Lung (tissue), 12 donors: ENCODE results near the gene SURF4. TPM values are rescaled to one million over a fixed set of nuclear protein-coding genes. Genes with fewer than 3 reads are reported as not detected.

Experiments used
- ATAC-seq: fragments of 200-7000 bp; cut with Tn5 transposase; one replicate; pipeline ENCODE4 v1.9.1; 2020; ENCODE audit warnings: moderate number of reproducible peaks; ENCODE audit not compliant: insufficient read depth, low FRiP score
- DNase-seq, 3 donors: peaks; one replicate each; pipeline ENCODE4 v3.0.0-alpha.2; 2013 to 2017
- H3K27ac ChIP-seq, 2 donors: one replicate each; pipeline ENCODE4 v1.5.1; 2013; ENCODE audit warnings: mild to moderate bottlenecking in 2 of 2, moderate library complexity in 2 of 2, control low read depth in 1 of 2, inconsistent platforms in 1 of 2, low read depth in 1 of 2, low read length in 1 of 2
- H3K27me3 ChIP-seq, 3 donors: one replicate each; pipeline ENCODE4 v1.5.1; 2013; ENCODE audit warnings: low read length in 2 of 3; ENCODE audit not compliant: control insufficient read depth in 3 of 3, insufficient read depth in 3 of 3
- H3K36me3 ChIP-seq, 4 donors: one replicate each; pipeline ENCODE4 v1.5.1; 2013; ENCODE audit warnings: low read length in 4 of 4, mild to moderate bottlenecking in 1 of 4, moderate library complexity in 1 of 4; ENCODE audit not compliant: control insufficient read depth in 4 of 4, insufficient read depth in 4 of 4
- H3K4me1 ChIP-seq, 5 donors: one replicate each; pipeline ENCODE4 v1.5.1; 2013; ENCODE audit warnings: low read length in 5 of 5, mild to moderate bottlenecking in 2 of 5, moderate library complexity in 1 of 5; ENCODE audit not compliant: control insufficient read depth in 5 of 5, insufficient read depth in 5 of 5
- H3K4me3 ChIP-seq: one replicate; pipeline ENCODE4 v1.5.1; 2013; ENCODE audit warnings: mild to moderate bottlenecking, control low read depth, moderate library complexity
- H3K9ac ChIP-seq, 2 donors: one replicate each; pipeline ENCODE4 v1.5.1; 2013; ENCODE audit warnings: low read length in 2 of 2, control low read depth in 1 of 2; ENCODE audit not compliant: insufficient read depth in 1 of 2
- H3K9me3 ChIP-seq, 4 donors: one replicate each; pipeline ENCODE4 v1.5.1; 2013; ENCODE audit warnings: low read length in 3 of 4, mild to moderate bottlenecking in 1 of 4, moderate library complexity in 1 of 4; ENCODE audit not compliant: control insufficient read depth in 4 of 4, insufficient read depth in 3 of 4
- WGBS, 2 donors: extraction: QIAGEN DNeasy Blood & Tissue Kit; methylation state at CpG; one replicate each; pipeline ENCODE4 v1.1.7; 2013; 5-methylcytosine and 5-hydroxymethylcytosine counted together
- polyA plus RNA-seq, 2 donors: library from polyadenylated mRNA; stranded (reverse); fragments of 200-250 nt; gene quantifications; one replicate each; pipeline ENCODE4 v1.2.1, GENCODE V29; 2013
- total RNA-seq, 2 donors: library from RNA; depleted of rRNA in 1 of 2; stranded (reverse); fragments of >200 nt in 1 of 2; gene quantifications; one replicate each; pipeline ENCODE4 v1.2.1, GENCODE V29; 2014 to 2021
- TF ChIP-seq, protein P1 (sequence below): IDR thresholded peaks from 2 replicates; pipeline ENCODE4 v1.5.1; 2012; ENCODE audit warnings: mild to moderate bottlenecking; ENCODE audit errors: control extremely low read depth, extremely low read depth
- donor health status: control.
- donor health status: control.
- donor health status: Bipolar disorder and iron deficiency.
- donor health status: healthy.
- donor health status: DM: yes; HTN: yes; CAD: no.

SURF4 gene
- total and polyA plus RNA-seq, 4 donors: 87.4 to 222 (median 174) TPM

DNA sequence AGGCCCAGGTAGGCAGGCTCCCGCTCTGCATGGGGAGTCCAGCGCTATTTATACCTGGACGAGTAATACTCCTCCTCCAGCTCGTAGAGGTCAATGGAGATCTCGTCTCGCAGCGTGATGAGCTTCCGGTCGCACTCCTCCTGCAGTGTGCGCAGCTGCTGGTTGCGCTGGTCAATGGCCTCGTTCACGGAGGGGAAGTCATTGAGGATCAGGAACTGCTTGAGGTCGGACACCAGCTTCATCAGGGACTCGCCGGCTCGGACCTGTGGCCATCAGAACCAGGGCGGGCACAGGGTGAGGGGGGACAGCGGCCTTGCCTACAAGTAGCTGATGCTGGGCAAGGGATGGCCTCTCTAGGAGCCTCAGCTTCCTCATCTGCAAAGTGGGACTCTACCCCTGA, 31.8 kb downstream of the SURF4 start:
- Histone ChIP-seq H3K4me3 (no peak overlapping the region), H3K9ac (no peak overlapping the region), H3K9me3 (no peaks in the 10 kb centered on the region), H3K27ac (no peak overlapping the region), H3K4me1 (peaks cover 0 to 17% (median 7%) of the 10 kb centered on the region in 5 donors), H3K36me3 (peaks cover 0 to 57% (median 41%) of the 10 kb centered on the region in 4 donors), H3K27me3 (no peaks in the 10 kb centered on the region)
- ATAC-seq (no peak), DNase-seq (no peak)
- 95 to 97% methylated on average over 19 of the region's 19 CpGs for WGBS, 2 donors
- TF ChIP-seq, protein P1, sequence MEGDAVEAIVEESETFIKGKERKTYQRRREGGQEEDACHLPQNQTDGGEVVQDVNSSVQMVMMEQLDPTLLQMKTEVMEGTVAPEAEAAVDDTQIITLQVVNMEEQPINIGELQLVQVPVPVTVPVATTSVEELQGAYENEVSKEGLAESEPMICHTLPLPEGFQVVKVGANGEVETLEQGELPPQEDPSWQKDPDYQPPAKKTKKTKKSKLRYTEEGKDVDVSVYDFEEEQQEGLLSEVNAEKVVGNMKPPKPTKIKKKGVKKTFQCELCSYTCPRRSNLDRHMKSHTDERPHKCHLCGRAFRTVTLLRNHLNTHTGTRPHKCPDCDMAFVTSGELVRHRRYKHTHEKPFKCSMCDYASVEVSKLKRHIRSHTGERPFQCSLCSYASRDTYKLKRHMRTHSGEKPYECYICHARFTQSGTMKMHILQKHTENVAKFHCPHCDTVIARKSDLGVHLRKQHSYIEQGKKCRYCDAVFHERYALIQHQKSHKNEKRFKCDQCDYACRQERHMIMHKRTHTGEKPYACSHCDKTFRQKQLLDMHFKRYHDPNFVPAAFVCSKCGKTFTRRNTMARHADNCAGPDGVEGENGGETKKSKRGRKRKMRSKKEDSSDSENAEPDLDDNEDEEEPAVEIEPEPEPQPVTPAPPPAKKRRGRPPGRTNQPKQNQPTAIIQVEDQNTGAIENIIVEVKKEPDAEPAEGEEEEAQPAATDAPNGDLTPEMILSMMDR: no peak

- Histone ChIP-seq H3K4me1 (peaks cover 0 to 12% (median 6%) of the 10 kb centered on the region in 5 donors), H3K27me3 (no peaks in the 10 kb centered on the region), H3K4me3 (no peak overlapping the region), H3K27ac (no peak overlapping the region), H3K9me3 (no peaks in the 10 kb centered on the region), H3K9ac (no peak overlapping the region), H3K36me3 (peaks cover 0 to 56% (median 37%) of the 10 kb centered on the region in 4 donors)
- TF ChIP-seq, protein P1: no peak
- no peak for DNase-seq
- WGBS, 2 donors: 80 to 85% methylated on average over 9 to 11 of the region's 11 CpGs
- no peak for ATAC-seq
These were observed 33.3 kb downstream of the SURF4 start for GRCh38 chr9:133342570-133342969.

- TF ChIP-seq, protein P1: no peak
- Histone ChIP-seq H3K36me3 (peaks cover 0 to 56% (median 37%) of the 10 kb centered on the region in 4 donors), H3K9me3 (no peaks in the 10 kb centered on the region), H3K27me3 (no peaks in the 10 kb centered on the region), H3K27ac (no peak overlapping the region), H3K4me1 (peaks cover 0 to 12% (median 6%) of the 10 kb centered on the region in 5 donors), H3K4me3 (no peak overlapping the region), H3K9ac (no peak overlapping the region)
- WGBS, 2 donors: 68 to 82% methylated on average over 12 of the region's 12 CpGs
- no peak for ATAC-seq
- no peak for DNase-seq
These were observed 33.8 kb downstream of the SURF4 start for GRCh38 chr9:133342069-133342406.
